ENCODE measurements around the gene PAX7. TPM values are rescaled to one million over a fixed set of nuclear protein-coding genes. Genes with fewer than 3 reads are reported as not detected.
"Not testable (repeated sequence)": the region's sequence is repeated elsewhere in the genome, so short reads cannot be mapped to it uniquely, and the experiment has no call there.

Gene PAX7
- total RNA-seq, 1 donor from 2014 or later, result not detected

- no peak for DNase-seq (ENCODE audit: extremely low read depth, low read depth, low spot score)
These were observed 117.8 kb downstream of the PAX7 start for GRCh38 chr1:18748435-18748834.

GRCh38 chr1:18749569-18749968 lies 118.9 kb downstream of the PAX7 start:
- no peak for DNase-seq (ENCODE audit: extremely low read depth, low read depth, low spot score)

- no peak for DNase-seq (ENCODE audit: extremely low read depth, low read depth, low spot score)
These were observed 120.0 kb downstream of the PAX7 start for GRCh38 chr1:18750600-18750999.

GRCh38 chr1:18751425-18751824 lies 120.8 kb downstream of the PAX7 start:
- DNase-seq (ENCODE audit: extremely low read depth, low read depth, low spot score), result no peak

- DNase-seq (ENCODE audit: extremely low read depth, low read depth, low spot score), result no peak
These were observed 121.8 kb downstream of the PAX7 start for GRCh38 chr1:18752409-18752808.

- no peak for DNase-seq (ENCODE audit: extremely low read depth, low read depth, low spot score)
These were observed 129.5 kb downstream of the PAX7 start for GRCh38 chr1:18760156-18760555.

- no peak for DNase-seq (ENCODE audit: extremely low read depth, low read depth, low spot score)
These were observed 131.5 kb downstream of the PAX7 start for GRCh38 chr1:18761948-18762840.

- DNase-seq (ENCODE audit: extremely low read depth, low read depth, low spot score), result no peak
These were observed 133.7 kb downstream of the PAX7 start for GRCh38 chr1:18764362-18764761.

GRCh38 chr1:18765725-18766124 lies 135.1 kb downstream of the PAX7 start:
- DNase-seq (ENCODE audit: extremely low read depth, low read depth, low spot score), result no peak

GRCh38 chr1:18766328-18766727 lies 135.7 kb downstream of the PAX7 start:
- DNase-seq (ENCODE audit: extremely low read depth, low read depth, low spot score), result no peak

GRCh38 chr1:18767576-18767975 lies 136.9 kb downstream of the PAX7 start:
- not testable (repeated sequence) for DNase-seq (ENCODE audit: extremely low read depth, low read depth, low spot score)

GRCh38 chr1:18768086-18768485 lies 137.4 kb downstream of the PAX7 start:
- DNase-seq (ENCODE audit: extremely low read depth, low read depth, low spot score), result no peak

- DNase-seq (ENCODE audit: extremely low read depth, low read depth, low spot score), result no peak
These were observed 138.5 kb downstream of the PAX7 start for GRCh38 chr1:18769140-18769539.

- DNase-seq (ENCODE audit: extremely low read depth, low read depth, low spot score), result no peak
These were observed 140.2 kb downstream of the PAX7 start for GRCh38 chr1:18770799-18771198.

- no peak for DNase-seq (ENCODE audit: extremely low read depth, low read depth, low spot score)
These were observed 143.1 kb downstream of the PAX7 start for GRCh38 chr1:18773753-18774152.

GRCh38 chr1:18775341-18775740 lies 144.7 kb downstream of the PAX7 start:
- no peak for DNase-seq (ENCODE audit: extremely low read depth, low read depth, low spot score)

- no peak for DNase-seq (ENCODE audit: extremely low read depth, low read depth, low spot score)
These were observed 146.1 kb downstream of the PAX7 start for GRCh38 chr1:18776777-18777176.

GRCh38 chr1:18778437-18778836 lies 147.8 kb downstream of the PAX7 start:
- no peak for DNase-seq (ENCODE audit: extremely low read depth, low read depth, low spot score)

GRCh38 chr1:18781031-18781430 lies 150.4 kb downstream of the PAX7 start:
- DNase-seq (ENCODE audit: extremely low read depth, low read depth, low spot score), result no peak

- no peak for DNase-seq (ENCODE audit: extremely low read depth, low read depth, low spot score)
These were observed 153.2 kb downstream of the PAX7 start for GRCh38 chr1:18783705-18784481.

- no peak for DNase-seq (ENCODE audit: extremely low read depth, low read depth, low spot score)
These were observed 153.8 kb downstream of the PAX7 start for GRCh38 chr1:18784482-18784831.

GRCh38 chr1:18786149-18786548 lies 155.5 kb downstream of the PAX7 start:
- no peak for DNase-seq (ENCODE audit: extremely low read depth, low read depth, low spot score)
